WTC11 (cell line): Measurements from ENCODE around the gene HOXB5. TPM values are rescaled to one million over a fixed set of nuclear protein-coding genes. Genes with fewer than 3 reads are reported as not detected.

Experiments used
- ATAC-seq: fragments of 200-7000 bp; cut with Tn5 transposase; 2 replicates; pipeline ENCODE4 v1.10.0; 2021; ENCODE audit warnings: mild to moderate bottlenecking, moderate library complexity
- CTCF ChIA-PET: fragments of 300-600 bp; sonication (Branson Sonifier 250); formaldehyde crosslinking; loops from one replicate; lab custom pipeline; 2021; ENCODE audit warnings: antibody characterized with exemption; lab: Charles Lee
- POLR2A ChIA-PET: fragments of 350-600 bp; sonication (Branson Sonifier 250); formaldehyde crosslinking; loops from one replicate; lab custom pipeline; 2021; ENCODE audit warnings: antibody characterized with exemption; lab: Charles Lee
- DNase-seq: peaks from one replicate; pipeline ENCODE4 v3.0.0; 2021; ENCODE audit warnings: low spot score
- H3K27ac Mint-ChIP-seq: 2 replicates; pipeline ENCODE4 v1.8.0; 2021; ENCODE audit warnings: mixed read lengths
- H3K27me3 Mint-ChIP-seq: 2 replicates; pipeline ENCODE4 v1.8.0; 2021; ENCODE audit warnings: low read depth, mild to moderate bottlenecking, moderate library complexity, mixed read lengths
- H3K36me3 Mint-ChIP-seq: 2 replicates; pipeline ENCODE4 v1.8.0; 2021; ENCODE audit warnings: mixed read lengths
- H3K4me1 Mint-ChIP-seq: 2 replicates; pipeline ENCODE4 v1.8.0; 2022; ENCODE audit warnings: mixed read lengths
- H3K4me3 Mint-ChIP-seq: 2 replicates; pipeline ENCODE4 v1.8.0; 2021; ENCODE audit warnings: mild to moderate bottlenecking, moderate library complexity, mixed read lengths
- H3K9me3 Mint-ChIP-seq: 2 replicates; pipeline ENCODE4 v1.8.0; 2021; ENCODE audit warnings: mixed read lengths
- CDX4 ChIP-seq: fragments of 250-450 bp; sonication (Bioruptor Pico); IDR thresholded peaks from 2 replicates; pipeline ENCODE4 v1.9.0; 2021; ENCODE audit warnings: moderate library complexity, mild to moderate bottlenecking, inconsistent platforms, borderline replicate concordance
- GTF2I ChIP-seq: fragments of 250-450 bp; sonication (Bioruptor Pico); conservative IDR thresholded peaks from 2 replicates; pipeline ENCODE4 v1.4.0; 2021; ENCODE audit warnings: mild to moderate bottlenecking
- HMGXB4 ChIP-seq: sonication (generic); formaldehyde crosslinking; IDR thresholded peaks from 2 replicates; pipeline ENCODE4 v1.8.1; 2023; ENCODE audit warnings: mild to moderate bottlenecking, moderate library complexity, missing genetic modification reagents
- MAX ChIP-seq: sonication (generic); formaldehyde crosslinking; IDR thresholded peaks from 2 replicates; pipeline ENCODE4 v1.8.0; 2022; ENCODE audit warnings: mild to moderate bottlenecking, missing genetic modification reagents
- MYBL2 ChIP-seq: sonication (generic); formaldehyde crosslinking; IDR thresholded peaks from 2 replicates; pipeline ENCODE4 v1.8.1; 2023; ENCODE audit warnings: mild to moderate bottlenecking, moderate library complexity, missing genetic modification reagents
- NFATC4 ChIP-seq: fragments of 250-450 bp; sonication (Bioruptor Pico); IDR thresholded peaks from 2 replicates; pipeline ENCODE4 v1.9.0; 2021; ENCODE audit warnings: mild to moderate bottlenecking
- NFE2L1 ChIP-seq: sonication (generic); formaldehyde crosslinking; IDR thresholded peaks from 2 replicates; pipeline ENCODE4 v1.8.1; 2023; ENCODE audit warnings: missing genetic modification reagents
- NFYB ChIP-seq: sonication (generic); formaldehyde crosslinking; conservative IDR thresholded peaks from 2 replicates; pipeline ENCODE4 v1.8.0; 2022; ENCODE audit warnings: low read depth, missing genetic modification reagents
- SMAD3 ChIP-seq: sonication (generic); formaldehyde crosslinking; IDR thresholded peaks from 2 replicates; pipeline ENCODE4 v1.8.0; 2022; ENCODE audit warnings: missing genetic modification reagents, mild to moderate bottlenecking, borderline replicate concordance
- TEAD1 ChIP-seq: sonication (generic); formaldehyde crosslinking; IDR thresholded peaks from 2 replicates; pipeline ENCODE4 v1.8.0; 2022; ENCODE audit warnings: mild to moderate bottlenecking, missing genetic modification reagents
- TEAD4 ChIP-seq: sonication (generic); formaldehyde crosslinking; IDR thresholded peaks from 2 replicates; pipeline ENCODE4 v1.8.0; 2022; ENCODE audit warnings: mild to moderate bottlenecking, missing genetic modification reagents
- TP53 ChIP-seq: sonication (generic); formaldehyde crosslinking; IDR thresholded peaks from 2 replicates; pipeline ENCODE4 v1.8.1; 2023; ENCODE audit warnings: mild to moderate bottlenecking, missing genetic modification reagents
- ZBTB43 ChIP-seq: sonication (generic); formaldehyde crosslinking; IDR thresholded peaks from 2 replicates; pipeline ENCODE4 v1.8.1; 2023; ENCODE audit warnings: mild to moderate bottlenecking, missing genetic modification reagents
- ZNF121 ChIP-seq: sonication (generic); formaldehyde crosslinking; IDR thresholded peaks from 2 replicates; pipeline ENCODE4 v1.8.0; 2023; ENCODE audit warnings: missing genetic modification reagents
- ZNF138 ChIP-seq: sonication (generic); formaldehyde crosslinking; conservative IDR thresholded peaks from 2 replicates; pipeline ENCODE4 v1.8.1; 2022; ENCODE audit warnings: mild to moderate bottlenecking, moderate library complexity, missing genetic modification reagents
- ZNF219 ChIP-seq: sonication (generic); formaldehyde crosslinking; IDR thresholded peaks from 2 replicates; pipeline ENCODE4 v1.8.0; 2023; ENCODE audit warnings: missing genetic modification reagents, mild to moderate bottlenecking, borderline replicate concordance
- ZNF281 ChIP-seq: sonication (generic); formaldehyde crosslinking; IDR thresholded peaks from 2 replicates; pipeline ENCODE4 v1.8.0; 2023; ENCODE audit warnings: mild to moderate bottlenecking, missing genetic modification reagents
- ZNF416 ChIP-seq: fragments of 250-450 bp; sonication (Bioruptor Pico); IDR thresholded peaks from 2 replicates; pipeline ENCODE4 v1.9.0; 2021; ENCODE audit warnings: mild to moderate bottlenecking, inconsistent platforms
- ZNF425 ChIP-seq: fragments of 250-450 bp; sonication (Bioruptor Pico); conservative IDR thresholded peaks from 2 replicates; pipeline ENCODE4 v1.9.0; 2021; ENCODE audit warnings: mild to moderate bottlenecking
- ZNF671 ChIP-seq: fragments of 250-450 bp; sonication (Bioruptor Pico); IDR thresholded peaks from 2 replicates; pipeline ENCODE4 v1.8.0; 2021; ENCODE audit warnings: mild to moderate bottlenecking
- total RNA-seq: library from RNA; stranded (reverse); gene quantifications from 3 replicates; pipeline ENCODE4 v1.2.3, GENCODE V29; 2021

The HOXB5 gene
- total RNA-seq, 1 experiment from 2014 or later: not detected

GRCh38 chr17:48586355-48587258, 7.0 kb downstream of the HOXB5 start:
- ChIA-PET POLR2A (no interaction called here), CTCF (interaction anchor here (1.4 to 3.6 kb wide), 5 partner anchors 31 to 371 kb away, joined by 3 to 21 read pairs (median 5); no protein-coding TSS in a partner anchor)

GRCh38 chr17:48584223-48584741, 9.3 kb downstream of the HOXB5 start:
- no peak overlapping the region for H3K4me3 Mint-ChIP-seq
- peaks cover 100% of the 10 kb centered on the region; the same call in 1 of the 2 replicates for H3K27me3 Mint-ChIP-seq
- ATAC-seq (no peak), DNase-seq (no peak)
- no peaks in the 10 kb centered on the region for H3K9me3 Mint-ChIP-seq
- CTCF ChIA-PET: interaction anchor here (1.0 kb wide), 1 partner anchor 8 kb away, joined by 4 read pairs; no protein-coding TSS in a partner anchor
- peaks cover 43% of the 10 kb centered on the region for H3K4me1 Mint-ChIP-seq
- H3K27ac Mint-ChIP-seq: no peak overlapping the region
- POLR2A ChIA-PET: no interaction called here
- no peaks in the 10 kb centered on the region for H3K36me3 Mint-ChIP-seq
- TF ChIP-seq ZNF138 (no peak), MYBL2 (CRISPR knock-in tag) (no peak), NFATC4 (CRISPR knock-in tag) (no peak), NFE2L1 (CRISPR knock-in tag) (no peak), GTF2I (no peak), TEAD1 (CRISPR knock-in tag) (no peak), TEAD4 (no peak), ZBTB43 (no peak), ZNF219 (CRISPR knock-in tag) (no peak), ZNF416 (CRISPR knock-in tag) (no peak), ZNF425 (no peak), ZNF121 (CRISPR knock-in tag) (no peak)

More at GRCh38 chr17:48586355-48587258, 7.0 kb downstream of the HOXB5 start:
- TF ChIP-seq ZNF281 (CRISPR knock-in tag): no peak
- TF ChIP-seq MAX: no peak
- no peak for TF ChIP-seq HMGXB4 (CRISPR knock-in tag)
- TF ChIP-seq CDX4 (CRISPR knock-in tag): 0 out of 2 replicates have a peak, but pooled peaks have one; percentile 54
- no peak for TF ChIP-seq TP53
- TF ChIP-seq SMAD3 (CRISPR knock-in tag): no peak
- TF ChIP-seq NFYB (CRISPR knock-in tag): no peak
- no peak for TF ChIP-seq ZNF671 (CRISPR knock-in tag)
- Mint-ChIP-seq H3K4me1 (peaks cover 43% of the 10 kb centered on the region), H3K27me3 (peaks cover 100% of the 10 kb centered on the region; the same call in 1 of the 2 replicates), H3K4me3 (no peak overlapping the region), H3K9me3 (no peaks in the 10 kb centered on the region), H3K27ac (no peak overlapping the region), H3K36me3 (no peaks in the 10 kb centered on the region)
- no peak for DNase-seq
- no peak for ATAC-seq
